ENCODE measurements around the gene CHST6.
"Not testable (repeated sequence)": the region's sequence is repeated elsewhere in the genome, so short reads cannot be mapped to it uniquely, and the experiment has no call there.

CHST6 gene

DNA sequence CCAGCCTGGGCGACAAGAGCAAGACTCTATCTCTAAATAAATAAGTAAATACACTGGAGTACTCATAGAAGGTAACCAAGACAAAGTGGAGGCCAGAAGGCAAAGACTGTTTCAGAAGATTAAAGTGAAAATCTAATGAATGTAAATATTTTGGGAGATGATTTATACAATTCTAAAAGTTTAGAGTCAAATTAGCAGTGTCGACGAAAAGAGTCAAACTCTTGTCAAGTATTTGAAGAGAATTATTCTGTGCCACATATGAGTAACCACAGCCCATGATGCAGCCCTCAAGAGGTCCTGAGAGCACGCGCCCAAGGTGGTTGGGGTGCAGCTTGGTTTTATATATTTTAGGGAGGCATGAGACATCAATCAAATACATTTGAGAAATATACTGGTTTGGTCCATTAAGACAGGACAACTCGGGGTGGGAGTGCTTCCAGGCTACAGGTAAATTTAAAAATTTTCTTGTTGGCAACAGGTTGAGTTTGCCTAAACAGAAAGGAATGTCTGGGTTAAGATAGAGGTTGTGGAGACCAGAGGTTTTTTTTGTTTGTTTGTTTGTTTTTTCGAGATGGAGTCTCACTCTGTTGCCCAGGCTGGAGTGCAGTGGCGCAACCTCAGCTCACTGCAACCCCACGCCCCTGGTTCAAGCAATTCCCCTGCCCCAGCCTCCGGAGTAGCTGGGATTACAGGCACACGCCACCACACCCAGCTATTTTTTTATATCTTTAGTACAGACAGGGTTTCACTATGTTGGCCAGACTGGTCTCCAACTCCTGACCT is 65.4 kb downstream of the CHST6 start:
- no peak overlapping the region for H3K27ac ChIP-seq
- no peak for TF ChIP-seq CTCF (conservative IDR thresholded peaks at IDR 0.05; ENCODE audit: low read depth)
- ChIA-PET CTCF (no interaction called here), POLR2A (ENCODE audit: low non-redundant PET) (no interaction called here)
- no peak for DNase-seq (ENCODE audit: low spot score)

GRCh38 chr16:75426524-75426923 is 68.7 kb downstream of the CHST6 start:
- CTCF ChIA-PET = interaction anchor here (0.6 to 1.8 kb wide), 2 partner anchors 14 to 38 kb away, joined by 3 to 5 read pairs; no protein-coding TSS in a partner anchor
- H3K27ac ChIP-seq; POLR2A ChIA-PET (ENCODE audit: low non-redundant PET); DNase-seq (ENCODE audit: low spot score): not testable (repeated sequence)

DNA sequence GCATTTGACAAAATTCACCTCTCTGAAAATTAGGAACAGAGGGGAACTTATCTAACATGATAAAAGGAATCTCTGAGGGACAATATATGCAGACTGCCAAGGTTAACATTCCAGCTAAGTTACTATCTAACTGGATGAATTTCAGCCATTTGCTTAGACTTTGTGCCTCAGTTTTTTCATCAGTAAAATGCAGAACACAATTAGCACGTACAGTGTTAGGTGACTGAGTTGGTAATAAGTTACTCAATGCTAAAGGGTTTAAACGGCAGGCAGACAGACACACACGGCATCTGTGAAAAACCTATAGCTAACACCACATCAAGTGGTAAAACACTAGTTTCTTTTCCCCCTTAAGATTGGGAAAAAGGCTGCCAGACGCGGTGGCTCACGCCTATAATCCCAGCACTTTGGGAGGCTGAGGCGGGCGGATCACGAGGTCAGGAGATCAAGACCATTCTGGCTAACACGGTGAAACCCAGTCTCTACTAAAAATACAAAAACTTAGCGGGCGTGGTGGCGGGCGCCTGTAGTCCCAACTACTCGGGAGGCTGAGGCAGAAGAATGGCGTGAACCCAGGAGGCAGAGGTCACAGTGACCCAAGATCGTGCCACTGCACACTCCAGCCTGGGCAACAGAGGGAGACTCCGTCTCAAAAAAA is 71.0 kb downstream of the CHST6 start:
- H3K27ac ChIP-seq; DNase-seq (ENCODE audit: low spot score); POLR2A ChIA-PET (ENCODE audit: low non-redundant PET): not testable (repeated sequence)
- CTCF ChIA-PET = interaction anchor here (0.7 kb wide), 1 partner anchor 181 kb away, joined by 4 read pairs; no protein-coding TSS in a partner anchor

GRCh38 chr16:75423723-75424104 is 71.5 kb downstream of the CHST6 start:
- POLR2A ChIA-PET (ENCODE audit: low non-redundant PET) = no interaction called here
- no peak for TF ChIP-seq CTCF (conservative IDR thresholded peaks at IDR 0.05; ENCODE audit: low read depth)
- DNase-seq (ENCODE audit: low spot score) = no peak
- H3K27ac ChIP-seq = no peak overlapping the region
- CTCF ChIA-PET = interaction anchor here (0.6 to 0.7 kb wide), 2 partner anchors 45 to 182 kb away, joined by 3 to 4 read pairs; no protein-coding TSS in a partner anchor
